ENCODE measurements around the gene NOMO2.
"Not testable (repeated sequence)": the region's sequence is repeated elsewhere in the genome, so short reads cannot be mapped to it uniquely, and the experiment has no call there.

DNA sequence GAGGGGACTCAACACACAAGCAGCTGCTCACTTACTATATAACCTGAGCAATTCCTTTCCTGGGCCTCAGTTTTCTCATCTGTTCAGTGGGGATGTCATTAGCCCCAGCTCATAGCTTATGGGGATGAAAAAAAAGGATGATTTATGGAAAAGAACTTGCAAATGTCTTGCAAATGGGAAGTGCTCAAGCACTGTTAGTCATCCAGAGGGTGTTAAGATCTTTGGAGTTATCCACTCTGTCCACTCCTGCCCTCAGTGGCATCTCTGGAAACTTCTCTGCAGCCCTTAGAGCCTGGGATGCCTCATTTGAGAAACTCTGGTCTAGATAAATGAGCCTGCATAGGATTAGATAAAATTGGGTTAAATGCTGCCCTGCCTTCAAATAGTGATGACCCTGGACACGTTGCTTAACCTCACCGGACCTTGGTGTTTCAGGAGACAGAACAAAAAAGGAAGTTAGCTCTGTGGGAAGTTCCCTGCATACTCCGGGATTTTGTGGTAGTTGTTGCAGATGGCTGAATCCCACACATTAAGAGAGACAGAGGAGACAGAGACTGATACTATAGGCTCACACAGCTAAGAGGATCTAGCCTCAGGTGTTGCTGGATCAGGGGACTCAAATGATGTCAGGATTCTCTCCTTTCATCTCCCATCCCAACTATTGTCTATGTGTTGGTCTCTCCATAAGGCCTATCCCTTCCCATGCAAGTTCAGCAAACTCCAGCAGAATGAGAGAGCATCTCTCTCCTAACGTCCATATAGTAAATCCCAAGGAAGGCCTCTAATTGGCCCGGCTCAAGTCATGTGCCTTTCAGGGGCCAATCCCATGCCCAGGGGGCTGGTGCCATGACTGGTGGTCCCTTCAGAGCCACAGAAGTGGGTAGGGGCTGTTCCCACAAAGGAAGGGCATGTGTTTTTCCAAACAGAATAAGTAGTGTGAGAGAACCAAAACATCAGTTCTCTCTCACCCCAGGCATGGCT is 25.0 kb upstream of the NOMO2 start:
- not testable (repeated sequence) for TF ChIP-seq POLR2AphosphoS5, POLR2A (IDR thresholded peaks at IDR 0.05)
- TF ChIP-seq, protein P1, sequence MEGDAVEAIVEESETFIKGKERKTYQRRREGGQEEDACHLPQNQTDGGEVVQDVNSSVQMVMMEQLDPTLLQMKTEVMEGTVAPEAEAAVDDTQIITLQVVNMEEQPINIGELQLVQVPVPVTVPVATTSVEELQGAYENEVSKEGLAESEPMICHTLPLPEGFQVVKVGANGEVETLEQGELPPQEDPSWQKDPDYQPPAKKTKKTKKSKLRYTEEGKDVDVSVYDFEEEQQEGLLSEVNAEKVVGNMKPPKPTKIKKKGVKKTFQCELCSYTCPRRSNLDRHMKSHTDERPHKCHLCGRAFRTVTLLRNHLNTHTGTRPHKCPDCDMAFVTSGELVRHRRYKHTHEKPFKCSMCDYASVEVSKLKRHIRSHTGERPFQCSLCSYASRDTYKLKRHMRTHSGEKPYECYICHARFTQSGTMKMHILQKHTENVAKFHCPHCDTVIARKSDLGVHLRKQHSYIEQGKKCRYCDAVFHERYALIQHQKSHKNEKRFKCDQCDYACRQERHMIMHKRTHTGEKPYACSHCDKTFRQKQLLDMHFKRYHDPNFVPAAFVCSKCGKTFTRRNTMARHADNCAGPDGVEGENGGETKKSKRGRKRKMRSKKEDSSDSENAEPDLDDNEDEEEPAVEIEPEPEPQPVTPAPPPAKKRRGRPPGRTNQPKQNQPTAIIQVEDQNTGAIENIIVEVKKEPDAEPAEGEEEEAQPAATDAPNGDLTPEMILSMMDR (IDR thresholded peaks at IDR 0.05), result not testable (repeated sequence)
